HG02852 (cell line): ENCODE measurements around the gene ARHGEF16.

Source experiments
- ATAC-seq: cut with Tn5 transposase; IDR thresholded peaks from one replicate; pipeline ENCODE4 v1.9.1; 2021; ENCODE audit warnings: mild to moderate bottlenecking, moderate library complexity; ENCODE audit not compliant: unreplicated experiment

ARHGEF16 gene

GRCh38 chr1:3453891-3454810 lies at the start of gene ARHGEF16:
Gene ARHGEF16, plus strand, starts transcription at chr1:3454665. Its CDS starts 8,420 bp downstream, at chr1:3463085.
- ATAC-seq, result no peak

- no peak for ATAC-seq
Measured at GRCh38 chr1:3404801-3405200, 49.7 kb upstream of the ARHGEF16 start.

- ATAC-seq, result no peak
Measured at GRCh38 chr1:3405491-3405890, 49.0 kb upstream of the ARHGEF16 start.

GRCh38 chr1:3405974-3406867 lies 48.2 kb upstream of the ARHGEF16 start:
- no peak for ATAC-seq

- ATAC-seq, result no peak
Measured at GRCh38 chr1:3407021-3407420, 47.4 kb upstream of the ARHGEF16 start.

- ATAC-seq, result no peak
Measured at GRCh38 chr1:3408751-3409266, 45.7 kb upstream of the ARHGEF16 start.

- no peak for ATAC-seq
Measured at GRCh38 chr1:3409366-3410141, 44.9 kb upstream of the ARHGEF16 start.

DNA sequence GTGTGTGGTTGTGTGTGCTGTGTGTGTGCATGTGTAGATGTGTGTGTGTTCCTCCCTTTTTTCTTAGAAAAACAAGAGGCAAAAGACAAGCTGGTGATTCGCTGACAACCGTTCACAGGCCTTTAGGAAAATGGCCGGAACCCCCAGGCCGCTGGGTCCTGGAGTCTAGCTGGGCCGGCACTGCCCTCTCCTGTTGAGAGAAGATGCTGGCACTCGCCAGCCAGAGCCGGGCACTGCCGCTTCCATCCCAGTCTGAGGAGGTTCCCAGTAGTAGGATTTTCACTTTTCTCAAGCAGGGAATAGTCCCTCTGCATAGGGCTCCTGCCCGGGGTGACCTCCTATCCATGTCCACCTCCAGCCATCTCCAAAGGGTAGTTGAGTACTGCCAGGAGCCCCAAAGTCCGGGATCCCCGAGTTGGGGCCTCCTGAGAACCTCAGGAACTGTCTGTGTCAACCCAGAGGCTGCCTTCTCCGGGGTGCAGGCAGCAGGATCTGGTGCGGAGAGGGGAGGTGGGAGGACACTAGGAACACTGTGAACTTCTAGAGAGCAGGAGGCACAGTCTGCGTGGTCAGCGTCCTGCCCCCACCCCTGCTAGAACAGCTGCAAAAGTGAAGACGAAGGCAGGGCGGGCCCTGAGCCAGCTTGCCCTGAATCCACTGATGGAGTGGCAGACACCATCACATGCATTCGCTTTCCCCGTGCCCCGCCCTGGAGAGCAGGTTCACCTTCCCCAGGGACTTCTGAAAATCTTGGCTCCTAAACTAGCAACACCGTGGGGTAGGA lies 44.1 kb upstream of the ARHGEF16 start:
- no peak for ATAC-seq

DNA sequence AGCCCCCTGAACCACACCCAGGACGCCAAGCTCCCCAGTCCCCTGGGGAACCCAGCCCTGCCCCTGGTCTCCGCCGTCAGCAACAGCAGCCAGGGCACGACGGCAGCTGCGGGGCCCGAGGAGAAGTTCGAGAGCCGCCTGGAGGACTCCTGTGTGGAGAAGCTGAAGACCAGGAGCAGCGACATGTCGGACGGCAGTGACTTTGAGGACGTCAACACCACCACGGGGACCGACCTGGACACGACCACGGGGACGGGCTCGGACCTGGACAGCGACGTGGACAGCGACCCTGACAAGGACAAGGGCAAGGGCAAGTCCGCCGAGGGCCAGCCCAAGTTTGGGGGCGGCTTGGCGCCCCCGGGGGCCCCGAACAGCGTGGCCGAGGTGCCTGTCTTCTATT lies 42.7 kb upstream of the ARHGEF16 start:
- ATAC-seq, result no peak

DNA sequence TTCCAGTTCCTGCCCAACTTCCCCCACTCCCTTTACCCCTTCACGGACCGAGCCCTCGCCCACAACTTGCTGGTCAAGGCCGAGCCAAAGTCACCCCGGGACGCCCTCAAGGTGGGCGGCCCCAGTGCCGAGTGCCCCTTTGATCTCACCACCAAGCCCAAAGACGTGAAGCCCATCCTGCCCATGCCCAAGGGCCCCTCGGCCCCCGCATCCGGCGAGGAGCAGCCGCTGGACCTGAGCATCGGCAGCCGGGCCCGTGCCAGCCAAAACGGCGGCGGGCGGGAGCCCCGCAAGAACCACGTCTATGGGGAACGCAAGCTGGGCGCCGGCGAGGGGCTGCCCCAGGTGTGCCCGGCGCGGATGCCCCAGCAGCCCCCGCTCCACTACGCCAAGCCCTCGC lies 42.1 kb upstream of the ARHGEF16 start:
- ATAC-seq, result no peak

- ATAC-seq, result no peak
Measured at GRCh38 chr1:3413975-3414710, 40.3 kb upstream of the ARHGEF16 start.

DNA sequence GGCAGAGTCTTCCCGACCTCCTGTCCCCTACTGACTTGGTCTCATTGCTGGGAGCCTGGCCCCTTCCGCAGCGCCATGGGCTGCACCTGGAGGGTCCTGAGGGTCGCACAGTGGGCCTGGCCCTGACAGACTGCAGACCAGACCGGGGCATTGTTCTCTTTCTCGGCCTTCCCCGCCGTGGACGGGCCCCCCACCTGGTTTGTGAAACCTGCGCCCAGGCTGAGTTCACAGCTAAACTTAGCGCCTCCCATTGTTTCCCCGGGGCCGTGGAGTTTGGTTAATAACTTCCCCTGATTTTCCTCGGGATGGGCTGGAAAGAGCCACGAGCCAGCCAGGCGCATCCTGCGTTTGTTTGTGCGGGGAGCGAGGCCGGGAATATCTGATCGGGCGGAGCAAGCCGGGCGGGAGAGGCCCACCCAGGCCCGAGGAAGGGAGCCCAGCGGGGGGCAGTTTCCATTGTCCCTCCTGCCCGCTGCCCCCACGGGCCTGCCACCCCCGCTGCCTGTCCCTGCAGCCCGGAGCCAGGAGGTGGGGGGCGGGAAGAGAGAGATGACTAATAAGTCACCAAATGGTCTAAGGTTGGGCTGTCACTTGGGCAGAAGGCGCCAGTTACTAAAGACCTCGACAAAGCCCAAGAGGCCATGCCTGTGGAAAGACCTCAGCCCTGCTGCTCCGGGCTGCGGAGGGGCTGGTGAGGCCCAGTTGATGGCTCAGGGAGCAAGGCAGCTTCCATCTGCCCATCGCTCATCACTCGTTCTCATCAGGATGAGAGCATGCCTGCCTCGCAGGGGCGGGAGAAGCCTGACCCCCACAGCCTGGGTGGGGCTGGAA lies 39.0 kb upstream of the ARHGEF16 start:
- ATAC-seq, result no peak

- no peak for ATAC-seq
Measured at GRCh38 chr1:3417082-3417739, 37.3 kb upstream of the ARHGEF16 start.

DNA sequence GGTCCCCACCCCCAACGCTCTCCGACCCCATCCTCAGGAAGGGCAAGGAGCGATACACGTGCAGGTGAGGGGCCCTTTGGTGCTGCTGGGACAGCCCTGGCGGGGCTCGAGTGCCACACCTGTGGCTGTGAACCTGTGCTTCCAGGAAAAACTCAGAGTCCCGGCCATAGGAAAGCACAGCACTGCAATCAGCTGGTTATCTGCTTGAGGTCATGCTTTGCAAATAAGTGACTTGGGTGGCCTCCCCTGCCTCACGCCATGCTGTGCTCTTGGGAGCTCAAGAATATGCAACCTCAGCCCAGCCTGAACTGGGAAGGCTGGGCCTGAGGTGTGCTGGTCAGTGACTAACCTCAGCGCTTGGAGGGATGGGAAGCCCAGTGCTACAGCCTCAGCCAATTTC lies 36.5 kb upstream of the ARHGEF16 start:
- ATAC-seq, result no peak

- ATAC-seq, result no peak
Measured at GRCh38 chr1:3418600-3418999, 35.9 kb upstream of the ARHGEF16 start.

- ATAC-seq, result no peak
Measured at GRCh38 chr1:3419415-3420204, 34.9 kb upstream of the ARHGEF16 start.
